ENCODE results near the gene KIF26A.

The KIF26A gene

DNA sequence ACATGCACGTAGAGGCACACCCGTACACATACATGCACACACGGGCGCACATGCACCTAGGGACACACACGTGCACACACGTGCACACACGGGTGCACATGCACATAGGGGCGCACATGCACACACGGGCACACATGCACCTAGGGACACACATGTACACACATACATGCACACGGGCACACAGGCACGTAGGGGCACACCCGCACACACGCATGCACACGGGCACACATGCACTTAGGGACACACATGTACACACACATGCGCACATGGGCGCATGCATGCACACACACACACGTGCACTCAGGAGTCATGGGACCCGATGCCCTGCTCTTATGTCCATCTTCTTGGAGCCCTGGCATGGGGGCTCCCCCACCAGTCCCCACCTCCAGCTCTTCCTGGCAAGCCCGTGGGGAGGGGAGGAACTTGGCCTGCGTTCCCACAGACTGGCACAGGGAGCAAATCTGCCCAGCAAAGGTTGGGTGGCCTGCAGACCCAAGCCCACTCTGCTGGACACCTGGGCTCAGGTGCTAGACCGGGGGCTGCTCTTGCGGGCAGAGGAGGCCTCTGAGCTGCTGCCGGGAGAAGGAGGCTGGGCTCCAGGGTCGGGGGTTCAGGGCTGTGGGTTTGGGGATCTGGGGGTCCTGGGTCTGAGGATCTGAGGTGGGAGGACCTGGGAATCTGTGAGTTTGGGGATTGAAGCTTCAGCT, 51.4 kb downstream of the KIF26A start:
- ChIA-PET POLR2A (interaction anchor here (0.5 kb wide), 1 partner anchor 61 kb away, joined by 4 read pairs; no protein-coding TSS in a partner anchor), CTCF (no interaction called here)
- Histone ChIP-seq H3K27ac (ENCODE audit: insufficient read depth in 1 of 2, low read depth in 1 of 2, low read length in 2 of 2, poor library complexity in 1 of 2, severe bottlenecking in 2 of 2) (no peak overlapping the region), H3K36me3 (ENCODE audit: control insufficient read depth in 4 of 4, insufficient read depth in 4 of 4, low read length in 3 of 4) (no peaks in the 10 kb centered on the region), H3K4me1 (ENCODE audit: control extremely low read depth in 1 of 4, control insufficient read depth in 4 of 4, insufficient read depth in 4 of 4, low read length in 3 of 4) (no peaks in the 10 kb centered on the region), H3K27me3 (replicated peaks in 2 of 5; ENCODE audit: control insufficient read depth in 4 of 5, insufficient read depth in 5 of 5, low read length in 4 of 5) (peaks cover 0 to 3% (median 0%) of the 10 kb centered on the region in 5 experiments), H3K9me3 (ENCODE audit: control extremely low read depth in 1 of 5, control insufficient read depth in 4 of 5, insufficient read depth in 2 of 5, low read depth in 1 of 5, low read length in 4 of 5) (no peaks in the 10 kb centered on the region), H3K4me3 (ENCODE audit: control insufficient read depth in 1 of 7, extremely low read depth in 1 of 7, insufficient read depth in 4 of 7, low read depth in 2 of 7, low read length in 6 of 7) (no peak overlapping the region)
- no peak for DNase-seq
- WGBS (ENCODE audit: insufficient coverage), result 94% methylated on average over 17 of the region's 24 CpGs

DNA sequence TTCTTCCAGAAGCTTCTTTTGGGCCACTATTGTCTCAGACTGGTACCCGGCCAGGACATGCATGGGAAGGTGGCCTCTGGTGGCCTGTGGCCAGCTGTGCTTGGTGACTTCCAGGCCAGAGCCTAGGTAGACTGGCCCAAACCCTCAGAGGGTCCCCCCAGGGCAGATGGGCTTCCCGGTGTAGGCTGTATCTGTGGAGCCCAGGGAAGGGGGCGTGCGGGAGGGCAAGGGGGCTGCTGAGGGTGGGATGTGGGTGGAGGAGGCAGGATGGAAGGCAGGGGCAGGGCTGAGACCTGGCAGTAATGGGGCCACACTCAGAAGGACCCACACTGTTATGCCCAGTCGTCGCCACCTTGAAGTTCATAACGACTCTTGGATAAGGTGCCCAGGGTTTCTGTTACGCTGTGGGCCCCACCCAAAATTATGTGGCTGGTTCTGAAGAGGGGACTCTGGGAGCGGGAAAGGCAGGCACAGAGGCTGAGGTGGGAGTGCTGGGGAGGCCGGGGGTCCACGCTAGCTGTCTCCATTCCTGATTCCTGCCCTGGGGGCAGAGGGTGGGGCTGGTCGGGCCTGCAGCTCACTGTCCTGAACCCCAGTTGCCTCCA, 52.1 kb downstream of the KIF26A start:
- Histone ChIP-seq H3K4me3 (ENCODE audit: control insufficient read depth in 1 of 7, extremely low read depth in 1 of 7, insufficient read depth in 4 of 7, low read depth in 2 of 7, low read length in 6 of 7) (no peak overlapping the region), H3K4me1 (ENCODE audit: control extremely low read depth in 1 of 4, control insufficient read depth in 4 of 4, insufficient read depth in 4 of 4, low read length in 3 of 4) (no peaks in the 10 kb centered on the region), H3K27me3 (replicated peaks in 2 of 5; ENCODE audit: control insufficient read depth in 4 of 5, insufficient read depth in 5 of 5, low read length in 4 of 5) (peaks cover 0 to 3% (median 0%) of the 10 kb centered on the region in 5 experiments), H3K36me3 (ENCODE audit: control insufficient read depth in 4 of 4, insufficient read depth in 4 of 4, low read length in 3 of 4) (no peaks in the 10 kb centered on the region), H3K27ac (ENCODE audit: insufficient read depth in 1 of 2, low read depth in 1 of 2, low read length in 2 of 2, poor library complexity in 1 of 2, severe bottlenecking in 2 of 2) (no peak overlapping the region), H3K9me3 (ENCODE audit: control extremely low read depth in 1 of 5, control insufficient read depth in 4 of 5, insufficient read depth in 2 of 5, low read depth in 1 of 5, low read length in 4 of 5) (no peaks in the 10 kb centered on the region)
- WGBS (ENCODE audit: insufficient coverage), result 91% methylated on average over 10 of the region's 12 CpGs
- DNase-seq, result no peak
- ChIA-PET POLR2A (interaction anchor here (0.5 kb wide), 1 partner anchor 61 kb away, joined by 4 read pairs; no protein-coding TSS in a partner anchor), CTCF (no interaction called here)

DNA sequence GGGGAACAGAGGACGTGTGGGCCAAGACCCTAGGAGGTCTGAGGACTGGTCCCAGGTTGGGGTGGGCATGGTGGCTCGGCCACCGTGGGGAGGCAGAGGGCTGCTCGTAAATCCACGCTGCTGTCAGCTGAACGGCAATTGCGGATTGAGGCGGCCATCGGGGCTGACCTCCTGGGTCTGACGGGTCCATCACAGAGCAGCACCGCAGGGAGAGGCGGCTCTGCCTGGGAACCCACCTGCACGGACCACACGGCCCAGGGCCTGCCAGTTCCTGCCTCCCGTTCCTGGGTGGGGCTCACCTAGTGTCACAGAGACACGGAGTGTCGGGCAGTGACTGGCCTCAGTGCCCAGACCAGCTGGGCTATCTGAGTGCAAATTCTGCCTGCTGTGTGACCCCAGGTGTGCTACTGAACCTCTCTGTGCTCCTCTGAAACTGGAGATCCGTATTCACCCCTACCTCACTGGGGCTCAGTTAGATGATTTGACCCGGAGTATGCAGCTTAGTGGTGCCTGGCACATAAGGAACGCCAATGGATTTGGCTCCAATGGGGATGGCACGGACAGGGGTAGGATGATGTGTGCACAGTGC, 53.1 kb downstream of the KIF26A start:
- no peaks in the 10 kb centered on the region for H3K36me3 ChIP-seq (ENCODE audit: control insufficient read depth in 4 of 4, insufficient read depth in 4 of 4, low read length in 3 of 4)
- 84% methylated on average over 21 of the region's 21 CpGs for WGBS (ENCODE audit: insufficient coverage)
- ChIA-PET CTCF (no interaction called here), POLR2A (no interaction called here)
- no peaks in the 10 kb centered on the region for H3K9me3 ChIP-seq (ENCODE audit: control extremely low read depth in 1 of 5, control insufficient read depth in 4 of 5, insufficient read depth in 2 of 5, low read depth in 1 of 5, low read length in 4 of 5)
- H3K27me3 ChIP-seq (replicated peaks in 2 of 5; ENCODE audit: control insufficient read depth in 4 of 5, insufficient read depth in 5 of 5, low read length in 4 of 5), result peaks cover 0 to 3% (median 0%) of the 10 kb centered on the region in 5 experiments
- no peak for DNase-seq
- peaks cover 0 to 2% (median 0%) of the 10 kb centered on the region in 4 experiments for H3K4me1 ChIP-seq (ENCODE audit: control extremely low read depth in 1 of 4, control insufficient read depth in 4 of 4, insufficient read depth in 4 of 4, low read length in 3 of 4)
- no peak overlapping the region for H3K27ac ChIP-seq (ENCODE audit: insufficient read depth in 1 of 2, low read depth in 1 of 2, low read length in 2 of 2, poor library complexity in 1 of 2, severe bottlenecking in 2 of 2)
- no peak overlapping the region for H3K4me3 ChIP-seq (ENCODE audit: control insufficient read depth in 1 of 7, extremely low read depth in 1 of 7, insufficient read depth in 4 of 7, low read depth in 2 of 7, low read length in 6 of 7)

DNA sequence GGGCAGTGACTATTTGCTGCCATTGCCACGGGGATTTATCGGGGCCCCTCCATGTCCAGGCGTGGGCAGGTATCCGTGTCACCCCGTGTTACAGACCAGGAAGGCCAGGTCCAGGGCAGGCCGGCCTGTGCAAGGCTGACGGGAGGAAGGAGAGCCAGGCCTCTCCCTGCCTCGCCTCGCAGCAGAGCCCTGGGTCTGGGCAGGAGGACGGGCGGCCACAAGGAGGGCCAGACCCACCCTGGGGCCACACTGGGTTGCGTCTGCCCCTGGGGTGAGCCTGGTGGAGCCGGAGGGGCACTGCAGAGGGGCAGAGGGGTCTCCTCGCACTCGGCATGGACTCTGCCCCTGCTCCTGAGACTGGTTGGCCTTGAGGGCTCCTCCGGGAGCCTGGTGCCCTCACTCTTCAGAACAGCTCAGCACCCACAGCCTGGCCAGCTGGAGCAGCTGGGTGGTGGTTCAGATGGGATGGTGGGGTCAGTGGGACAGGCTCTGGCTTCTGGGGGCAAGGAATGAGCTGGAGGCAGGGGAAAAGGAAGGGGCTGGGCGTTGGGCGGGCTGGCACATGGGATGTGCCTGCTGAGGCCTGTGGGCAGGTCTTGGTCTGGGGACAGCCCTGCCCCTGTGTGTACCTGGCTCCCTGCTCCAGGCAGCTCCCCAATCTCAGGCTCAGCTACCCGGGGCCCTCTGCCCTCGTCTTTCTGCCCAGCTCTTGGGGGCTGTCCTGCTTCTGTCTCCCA, 53.9 kb downstream of the KIF26A start:
- H3K27me3 ChIP-seq (replicated peaks in 2 of 5; ENCODE audit: control insufficient read depth in 4 of 5, insufficient read depth in 5 of 5, low read length in 4 of 5), result peaks cover 0 to 2% (median 0%) of the 10 kb centered on the region in 5 experiments

DNA sequence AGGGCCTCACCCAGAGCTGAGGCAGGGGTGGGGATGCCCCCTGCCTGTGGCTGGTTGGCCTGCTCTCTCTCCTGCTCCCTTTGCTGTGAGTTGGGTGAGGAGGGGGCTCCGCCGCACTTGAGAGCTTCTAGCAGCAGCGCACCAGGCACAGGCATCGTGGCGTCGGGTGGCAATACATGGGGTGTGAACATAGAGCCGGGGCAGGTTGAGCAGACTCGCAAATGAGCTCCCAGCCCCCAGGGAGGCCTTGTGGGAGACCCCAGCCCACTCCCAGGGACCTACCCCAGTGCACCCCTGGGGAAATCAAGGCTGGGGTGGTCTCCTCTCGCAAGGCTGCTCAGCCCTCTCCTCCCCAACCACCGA, 54.5 kb downstream of the KIF26A start:
- no peaks in the 10 kb centered on the region for H3K36me3 ChIP-seq (ENCODE audit: control insufficient read depth in 4 of 4, insufficient read depth in 4 of 4, low read length in 3 of 4)
- no peak overlapping the region for H3K4me3 ChIP-seq (ENCODE audit: control insufficient read depth in 1 of 7, extremely low read depth in 1 of 7, insufficient read depth in 4 of 7, low read depth in 2 of 7, low read length in 6 of 7)
- H3K27me3 ChIP-seq (replicated peaks in 2 of 5; ENCODE audit: control insufficient read depth in 4 of 5, insufficient read depth in 5 of 5, low read length in 4 of 5), result peaks cover 0 to 2% (median 0%) of the 10 kb centered on the region in 5 experiments
- CTCF ChIA-PET, result no interaction called here
- no peak for DNase-seq
- H3K27ac ChIP-seq (ENCODE audit: insufficient read depth in 1 of 2, low read depth in 1 of 2, low read length in 2 of 2, poor library complexity in 1 of 2, severe bottlenecking in 2 of 2), result no peak overlapping the region
- 100% methylated on average over 3 of the region's 10 CpGs for WGBS (ENCODE audit: insufficient coverage)
- no peaks in the 10 kb centered on the region for H3K9me3 ChIP-seq (ENCODE audit: control extremely low read depth in 1 of 5, control insufficient read depth in 4 of 5, insufficient read depth in 2 of 5, low read depth in 1 of 5, low read length in 4 of 5)
- POLR2A ChIA-PET, result no interaction called here
- H3K4me1 ChIP-seq (ENCODE audit: control extremely low read depth in 1 of 4, control insufficient read depth in 4 of 4, insufficient read depth in 4 of 4, low read length in 3 of 4), result peaks cover 0 to 4% (median 0%) of the 10 kb centered on the region in 4 experiments

More for the DNA sequence above, 53.9 kb downstream of the KIF26A start:
- DNase-seq, result no peak
- no peak overlapping the region for H3K4me3 ChIP-seq (ENCODE audit: control insufficient read depth in 1 of 7, extremely low read depth in 1 of 7, insufficient read depth in 4 of 7, low read depth in 2 of 7, low read length in 6 of 7)
- H3K9me3 ChIP-seq (ENCODE audit: control extremely low read depth in 1 of 5, control insufficient read depth in 4 of 5, insufficient read depth in 2 of 5, low read depth in 1 of 5, low read length in 4 of 5), result no peaks in the 10 kb centered on the region
- 95% methylated on average over 15 of the region's 20 CpGs for WGBS (ENCODE audit: insufficient coverage)
- H3K27ac ChIP-seq (ENCODE audit: insufficient read depth in 1 of 2, low read depth in 1 of 2, low read length in 2 of 2, poor library complexity in 1 of 2, severe bottlenecking in 2 of 2), result no peak overlapping the region
- ChIA-PET CTCF (no interaction called here), POLR2A (no interaction called here)
- H3K4me1 ChIP-seq (ENCODE audit: control extremely low read depth in 1 of 4, control insufficient read depth in 4 of 4, insufficient read depth in 4 of 4, low read length in 3 of 4), result peaks cover 0 to 4% (median 0%) of the 10 kb centered on the region in 4 experiments
- no peaks in the 10 kb centered on the region for H3K36me3 ChIP-seq (ENCODE audit: control insufficient read depth in 4 of 4, insufficient read depth in 4 of 4, low read length in 3 of 4)

DNA sequence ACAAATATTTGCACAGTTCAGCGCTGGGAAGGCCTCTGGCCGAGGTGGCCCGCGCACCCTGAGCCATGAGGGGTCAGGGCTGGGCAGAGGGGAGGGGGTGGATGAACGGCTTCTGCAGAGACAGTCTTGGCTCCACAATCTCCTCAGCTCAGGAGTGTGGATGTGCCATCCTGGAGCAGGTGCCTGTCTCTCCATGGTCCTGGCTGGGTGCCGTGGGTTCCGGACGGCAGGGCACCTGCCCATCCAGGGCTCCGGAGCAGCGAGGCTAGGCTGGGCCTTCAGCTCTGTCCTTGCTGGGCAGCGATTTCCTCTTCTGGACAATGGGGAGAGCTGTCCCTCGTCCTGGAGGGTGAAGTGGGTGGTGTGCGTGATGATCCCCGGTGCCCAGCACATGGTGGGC, 55.6 kb downstream of the KIF26A start:
- POLR2A ChIA-PET, result interaction anchor here (0.6 kb wide), 1 partner anchor 135 kb away, joined by 3 read pairs; no protein-coding TSS in a partner anchor

More for the DNA sequence above, 55.6 kb downstream of the KIF26A start:
- CTCF ChIA-PET, result no interaction called here
- Histone ChIP-seq H3K9me3 (ENCODE audit: control extremely low read depth in 1 of 5, control insufficient read depth in 4 of 5, insufficient read depth in 2 of 5, low read depth in 1 of 5, low read length in 4 of 5) (no peaks in the 10 kb centered on the region), H3K36me3 (ENCODE audit: control insufficient read depth in 4 of 4, insufficient read depth in 4 of 4, low read length in 3 of 4) (no peaks in the 10 kb centered on the region), H3K4me1 (ENCODE audit: control extremely low read depth in 1 of 4, control insufficient read depth in 4 of 4, insufficient read depth in 4 of 4, low read length in 3 of 4) (peaks cover 0 to 4% (median 0%) of the 10 kb centered on the region in 4 experiments), H3K27ac (ENCODE audit: insufficient read depth in 1 of 2, low read depth in 1 of 2, low read length in 2 of 2, poor library complexity in 1 of 2, severe bottlenecking in 2 of 2) (no peak overlapping the region), H3K27me3 (replicated peaks in 2 of 5; ENCODE audit: control insufficient read depth in 4 of 5, insufficient read depth in 5 of 5, low read length in 4 of 5) (peaks cover 0 to 10% (median 2%) of the 10 kb centered on the region in 5 experiments), H3K4me3 (ENCODE audit: control insufficient read depth in 1 of 7, extremely low read depth in 1 of 7, insufficient read depth in 4 of 7, low read depth in 2 of 7, low read length in 6 of 7) (no peak overlapping the region)
- WGBS (ENCODE audit: insufficient coverage), result 88% methylated on average over 13 of the region's 14 CpGs
- no peak for DNase-seq
